ENCODE data around the gene MYO1E.
A peak's percentile ranks its signal among the peaks of the same experiment; 100 is the strongest.
"Not testable (repeated sequence)": the region's sequence is repeated elsewhere in the genome, so short reads cannot be mapped to it uniquely, and the experiment has no call there.

Gene MYO1E

GRCh38 chr15:59372352-59373211, at the start of gene MYO1E:
MYO1E (minus strand) TSS chr15:59372871; CDS start chr15:59372500, 371 bp downstream.
- DNase-seq (ENCODE audit: low spot score), result peak; percentile 86

DNA sequence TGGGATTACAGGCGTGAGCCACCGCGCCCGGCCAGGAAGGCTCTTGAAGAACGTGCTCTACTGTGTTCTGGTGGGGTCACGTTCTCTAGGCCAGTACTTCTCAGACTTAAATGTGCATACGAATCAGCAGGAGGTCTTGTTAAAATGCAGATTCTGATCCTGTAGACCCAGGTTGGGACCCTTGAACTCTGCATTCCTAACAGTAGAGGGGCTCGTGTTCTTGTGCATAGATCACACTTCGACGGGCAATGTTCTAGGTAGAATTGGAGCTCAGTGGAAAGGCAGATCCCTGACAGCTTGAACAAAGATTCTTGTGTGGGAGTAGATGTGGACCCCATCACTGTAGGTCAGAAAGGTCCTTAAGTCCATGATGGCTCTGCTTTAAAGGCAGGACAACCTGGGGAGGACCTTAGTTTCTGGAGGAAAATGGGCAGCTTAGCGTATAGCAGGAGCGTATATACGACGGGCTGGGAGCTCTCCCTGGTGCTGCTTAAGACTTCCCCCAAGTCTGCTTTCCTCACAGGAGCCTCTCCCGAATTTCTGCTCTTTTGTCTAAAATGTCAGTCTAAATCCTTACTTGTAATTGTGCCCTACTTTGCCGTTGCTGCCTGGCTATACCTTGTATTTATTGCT, 48.4 kb upstream of the MYO1E start:
- no peak for DNase-seq (ENCODE audit: low spot score)

DNA sequence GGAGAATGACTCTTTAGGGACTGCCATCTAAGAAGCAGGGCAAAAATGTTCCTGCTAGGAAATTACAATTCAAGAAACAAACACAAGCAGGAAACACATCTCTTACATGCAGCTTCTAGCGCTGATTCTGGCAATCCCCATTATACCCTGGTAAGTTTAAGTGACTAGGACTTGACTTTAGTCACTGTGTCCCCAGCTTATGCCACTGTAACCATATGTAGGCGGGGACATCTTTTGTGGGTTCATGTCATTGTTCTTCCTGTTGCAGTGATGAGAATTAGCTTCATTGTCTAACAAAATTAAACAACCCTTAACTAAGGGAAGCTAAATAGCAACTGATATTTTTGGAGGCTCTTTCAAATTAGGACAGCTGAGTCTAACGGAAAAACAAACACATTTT, 47.4 kb upstream of the MYO1E start:
- DNase-seq (ENCODE audit: low spot score), result no peak

DNA sequence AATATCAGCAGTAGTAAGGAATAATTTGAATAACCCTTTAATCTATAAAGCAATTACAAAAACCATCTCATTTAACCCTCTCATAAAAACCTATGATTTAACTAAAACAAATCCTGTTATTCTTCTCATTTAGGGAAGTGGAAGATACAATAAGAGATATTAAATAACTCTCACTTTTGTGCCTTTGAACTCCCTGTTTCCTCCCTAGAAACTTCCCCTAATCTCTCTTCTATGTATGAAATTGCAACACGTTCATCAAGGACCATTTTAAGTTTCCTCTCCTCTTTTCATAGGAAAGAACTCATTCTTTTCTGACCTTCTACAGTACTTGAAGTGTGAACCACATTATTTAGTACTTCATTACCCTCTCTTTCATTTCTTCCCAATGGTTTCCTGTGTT, 46.5 kb upstream of the MYO1E start:
- DNase-seq (ENCODE audit: low spot score), result no peak

DNA sequence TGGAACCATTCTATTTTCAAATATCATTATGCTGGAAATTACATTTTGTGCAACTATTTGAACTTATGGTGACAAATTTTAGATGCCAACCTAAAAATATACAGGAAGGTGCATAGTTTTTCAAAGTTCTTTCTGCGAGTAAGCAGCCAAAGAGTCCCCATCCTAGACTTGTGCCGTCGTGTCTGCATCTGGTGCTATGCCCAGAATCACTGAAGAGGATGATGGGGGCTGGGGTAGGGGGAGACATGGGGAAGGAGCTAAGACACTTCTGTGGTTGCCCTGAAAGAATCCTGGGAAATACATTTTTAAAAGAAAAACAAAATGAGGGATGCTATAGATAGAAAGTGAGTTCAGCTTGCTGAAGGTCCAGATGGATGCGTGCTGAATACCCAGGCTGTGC, 44.1 kb upstream of the MYO1E start:
- DNase-seq (ENCODE audit: low spot score), result no peak

- DNase-seq (ENCODE audit: low spot score), result no peak
Measured at GRCh38 chr15:59413577-59413976, 40.9 kb upstream of the MYO1E start.

DNA sequence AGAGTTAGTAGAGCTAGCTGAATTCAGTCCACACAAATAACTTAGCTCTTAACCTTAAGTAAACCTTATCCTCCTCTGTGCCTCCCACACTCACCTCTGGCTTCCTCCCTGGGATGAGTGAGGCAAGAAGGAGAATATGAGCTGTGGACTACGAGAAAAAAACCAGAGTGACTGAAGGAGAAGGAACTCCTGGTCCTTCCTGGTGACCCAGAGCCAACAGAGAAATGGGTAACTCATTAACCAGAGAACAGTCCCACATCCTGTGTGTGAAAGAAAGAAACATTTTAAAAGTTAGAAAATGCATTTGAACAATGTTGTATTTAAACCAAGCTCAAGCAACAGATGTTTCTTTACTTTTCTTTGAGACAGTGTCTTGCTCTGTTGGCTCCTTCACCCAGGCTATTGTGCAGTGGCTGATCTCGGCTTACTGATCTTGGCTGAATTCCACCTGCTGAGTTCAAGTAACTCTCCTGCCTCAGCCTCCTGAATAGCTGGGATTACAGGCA, 37.8 kb upstream of the MYO1E start:
- no peak for DNase-seq (ENCODE audit: low spot score)

GRCh38 chr15:59407946-59408345, 35.3 kb upstream of the MYO1E start:
- DNase-seq (ENCODE audit: low spot score), result no peak

- DNase-seq (ENCODE audit: low spot score), result no peak
Measured at GRCh38 chr15:59406446-59406845, 33.8 kb upstream of the MYO1E start.

GRCh38 chr15:59405079-59405478, 32.4 kb upstream of the MYO1E start:
- no peak for DNase-seq (ENCODE audit: low spot score)

- DNase-seq (ENCODE audit: low spot score), result no peak
Measured at GRCh38 chr15:59401824-59402569, 29.3 kb upstream of the MYO1E start.

GRCh38 chr15:59401051-59401823, 28.6 kb upstream of the MYO1E start:
- not testable (repeated sequence) for DNase-seq (ENCODE audit: low spot score)

DNA sequence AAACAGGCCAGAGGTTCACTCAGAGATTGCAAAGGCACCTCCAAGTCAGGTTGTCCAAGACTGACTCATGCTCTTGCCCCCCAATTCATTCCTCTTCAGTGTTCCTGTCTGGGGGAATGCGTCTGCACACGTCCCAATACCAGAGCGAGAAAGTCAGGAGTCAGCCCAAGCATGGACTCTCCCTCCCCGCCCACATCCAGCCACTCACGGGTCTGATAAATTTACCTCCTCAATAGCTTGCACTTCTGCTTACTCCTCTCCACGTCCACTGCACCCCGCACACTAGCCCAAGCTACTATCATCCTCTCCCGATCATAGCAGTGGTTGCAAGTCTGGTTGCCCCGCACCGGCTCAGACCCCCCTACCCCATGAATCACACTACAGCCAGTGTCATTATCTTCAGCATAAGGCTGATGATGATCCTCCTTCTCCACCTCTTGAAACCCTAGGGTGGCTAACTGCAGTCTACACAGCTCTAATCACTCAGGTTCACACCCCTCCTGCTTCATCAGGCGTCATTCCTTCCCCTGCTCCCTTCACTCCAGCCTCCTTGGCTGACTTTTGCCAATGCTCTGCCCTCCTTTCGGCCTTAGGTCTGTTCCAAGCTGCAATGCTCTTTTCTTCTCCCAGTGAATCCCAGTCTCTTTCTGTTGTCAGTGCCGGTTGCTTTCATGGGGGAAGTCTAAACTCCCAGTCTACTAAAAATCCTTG, 27.6 kb upstream of the MYO1E start:
- no peak for DNase-seq (ENCODE audit: low spot score)

- DNase-seq (ENCODE audit: low spot score), result no peak
Measured at GRCh38 chr15:59399465-59400102, 26.9 kb upstream of the MYO1E start.

DNA sequence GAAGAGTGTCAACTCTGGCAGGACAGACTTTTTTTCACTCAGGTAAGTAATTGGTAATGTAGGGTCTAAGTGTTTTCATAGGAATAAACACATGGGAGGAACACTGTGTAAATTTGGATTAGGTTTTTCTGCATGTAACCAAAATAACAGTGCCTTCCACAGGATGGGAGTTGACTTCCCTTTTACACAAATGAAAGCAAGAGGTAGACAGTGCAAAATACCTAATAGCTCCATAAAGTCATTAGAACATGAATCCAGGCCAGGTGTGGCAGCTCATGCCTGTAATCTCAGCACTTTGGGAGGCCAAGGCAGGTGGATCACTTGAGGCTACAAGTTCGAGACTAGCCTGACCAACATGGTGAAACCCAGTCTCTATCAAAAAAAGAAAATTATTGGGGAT, 25.5 kb upstream of the MYO1E start:
- no peak for DNase-seq (ENCODE audit: low spot score)

DNA sequence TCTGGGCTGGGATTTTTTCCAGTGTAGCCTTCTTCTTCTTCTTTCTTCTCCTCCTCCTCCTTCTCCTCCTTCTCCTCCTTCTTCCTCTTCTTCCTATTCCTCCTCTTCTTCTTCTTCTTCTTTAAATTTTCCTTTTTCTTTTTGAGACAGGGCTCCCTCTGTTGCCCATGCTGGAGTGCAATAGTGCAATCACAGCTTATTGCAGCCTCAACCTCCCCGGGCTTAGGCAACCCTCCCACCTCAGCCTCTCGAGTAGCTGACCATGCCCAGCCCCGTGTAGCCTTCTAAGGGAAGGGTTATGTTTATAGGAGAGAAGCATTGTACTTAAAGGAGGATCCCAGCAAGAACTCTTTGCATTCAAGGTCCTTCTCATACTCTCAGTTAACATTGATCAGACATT, 24.0 kb upstream of the MYO1E start:
- no peak for DNase-seq (ENCODE audit: low spot score)

GRCh38 chr15:59396211-59396610, 23.5 kb upstream of the MYO1E start:
- no peak for DNase-seq (ENCODE audit: low spot score)

DNA sequence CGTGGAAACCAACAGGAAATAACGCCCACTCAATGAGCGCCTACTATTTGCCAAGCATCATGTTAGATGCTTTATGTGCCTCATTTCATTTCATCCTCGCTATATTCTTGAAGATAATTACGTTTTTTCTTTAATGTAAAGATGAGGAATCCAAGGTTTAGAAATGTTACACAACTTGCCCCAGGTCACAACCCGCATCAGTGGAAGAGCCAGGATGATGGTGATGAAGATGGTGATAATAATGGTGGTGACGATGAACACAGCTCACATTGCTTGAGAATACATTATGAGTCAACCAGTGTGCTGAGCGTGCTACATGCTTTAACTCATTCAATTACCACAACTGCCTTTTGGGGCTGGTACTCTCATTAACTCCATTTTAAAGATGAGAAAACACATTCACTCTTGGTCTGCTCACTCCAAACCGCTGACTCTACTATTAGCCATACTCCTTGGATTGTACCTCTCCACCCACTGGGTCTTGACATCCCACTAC, 21.5 kb upstream of the MYO1E start:
- no peak for DNase-seq (ENCODE audit: low spot score)

DNA sequence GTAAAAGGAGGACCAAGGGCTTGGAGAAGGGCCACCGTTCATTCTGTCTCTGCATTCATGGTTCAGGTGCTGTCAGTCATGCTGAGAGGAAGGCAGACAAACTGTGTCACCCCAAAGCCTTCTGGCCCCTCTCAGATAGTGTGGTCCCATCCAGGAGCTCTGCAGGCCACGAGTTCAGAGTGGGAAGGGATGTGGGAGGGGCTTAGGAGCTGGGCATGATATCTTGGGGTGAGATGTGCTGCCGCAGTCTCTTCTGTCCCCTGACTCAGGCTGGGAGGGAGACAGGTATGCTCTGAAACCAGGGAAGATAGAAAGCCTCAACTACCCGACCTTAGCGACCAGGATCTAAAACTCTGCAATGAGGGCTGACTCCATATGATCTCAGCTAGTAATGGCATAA, 19.6 kb upstream of the MYO1E start:
- no peak for DNase-seq (ENCODE audit: low spot score)

DNA sequence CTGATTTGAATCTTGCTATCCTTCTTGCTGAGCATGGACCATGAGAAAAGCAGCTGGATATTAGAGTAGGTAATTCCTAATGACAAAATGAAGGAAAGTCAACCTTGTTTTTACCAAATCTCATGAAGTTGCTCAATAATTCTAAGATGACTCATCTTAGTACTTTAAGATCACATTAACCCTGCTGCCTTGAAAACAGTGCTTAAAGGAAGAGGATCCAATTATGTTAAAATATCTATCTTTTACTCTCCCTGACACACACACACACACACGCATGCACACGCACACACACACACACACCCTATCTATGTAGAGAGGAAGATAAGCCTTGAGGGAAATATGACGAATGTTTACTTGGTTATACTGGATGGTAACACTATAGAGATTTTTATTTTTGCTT, 16.0 kb upstream of the MYO1E start:
- DNase-seq (ENCODE audit: low spot score), result no peak
